Stimulated activated naive CD4-positive, alpha-beta T cell (primary cell): ENCODE measurements around the gene SLC39A11.

ENCODE experiments used
- DNase-seq, 6 experiments: peaks; one replicate each; lab custom pipeline; 2025; lab: John Stamatoyannopoulos, UW

Gene SLC39A11

GRCh38 chr17:73042809-73043685 lies 49.4 kb downstream of the SLC39A11 start:
- DNase-seq, result no peak

GRCh38 chr17:73042225-73042624 lies 50.3 kb downstream of the SLC39A11 start:
- no peak for DNase-seq

GRCh38 chr17:73039282-73039681 lies 53.2 kb downstream of the SLC39A11 start:
- DNase-seq, result no peak

GRCh38 chr17:73031472-73031871 lies 61.0 kb downstream of the SLC39A11 start:
- no peak for DNase-seq

- no peak for DNase-seq
Observed at GRCh38 chr17:73030995-73031394, 61.5 kb downstream of the SLC39A11 start.

- no peak for DNase-seq
Observed at GRCh38 chr17:73030501-73030921, 62.0 kb downstream of the SLC39A11 start.

GRCh38 chr17:73029991-73030390 lies 62.5 kb downstream of the SLC39A11 start:
- DNase-seq, result no peak

GRCh38 chr17:73029021-73029420 lies 63.5 kb downstream of the SLC39A11 start:
- DNase-seq, result no peak

- no peak for DNase-seq
Observed at GRCh38 chr17:73028299-73028755, 64.2 kb downstream of the SLC39A11 start.

GRCh38 chr17:73027130-73027741 lies 65.3 kb downstream of the SLC39A11 start:
- no peak for DNase-seq

GRCh38 chr17:73025041-73025560 lies 67.4 kb downstream of the SLC39A11 start:
- DNase-seq, result no peak

- DNase-seq, result no peak
Observed at GRCh38 chr17:73023759-73024158, 68.7 kb downstream of the SLC39A11 start.

- DNase-seq, result no peak
Observed at GRCh38 chr17:73022694-73023093, 69.8 kb downstream of the SLC39A11 start.

- DNase-seq, result no peak
Observed at GRCh38 chr17:73021771-73022170, 70.7 kb downstream of the SLC39A11 start.

- DNase-seq, result no peak
Observed at GRCh38 chr17:73020110-73020509, 72.4 kb downstream of the SLC39A11 start.

- DNase-seq, result no peak
Observed at GRCh38 chr17:73018599-73018998, 73.9 kb downstream of the SLC39A11 start.

- no peak for DNase-seq
Observed at GRCh38 chr17:73017658-73018057, 74.8 kb downstream of the SLC39A11 start.

GRCh38 chr17:73015722-73016276 lies 76.7 kb downstream of the SLC39A11 start:
- DNase-seq, result no peak

- no peak for DNase-seq
Observed at GRCh38 chr17:73013816-73014663, 78.4 kb downstream of the SLC39A11 start.

GRCh38 chr17:73013301-73013700 lies 79.2 kb downstream of the SLC39A11 start:
- DNase-seq, result no peak

- DNase-seq, result no peak
Observed at GRCh38 chr17:73011016-73011486, 81.4 kb downstream of the SLC39A11 start.

- DNase-seq, result no peak
Observed at GRCh38 chr17:73010414-73010813, 82.1 kb downstream of the SLC39A11 start.
